Transverse colon (tissue), 4 donors: ENCODE data around the gene VAV2.

Source experiments
- POLR2A ChIP-seq: fragments of 450-650 bp; IDR thresholded peaks from one replicate; pipeline ENCODE4 v1.6.1; 2016; ENCODE audit warnings: antibody characterized with exemption, mild to moderate bottlenecking, moderate library complexity
- POLR2AphosphoS5 ChIP-seq, 3 donors: sonication (generic); formaldehyde crosslinking; IDR thresholded peaks; one replicate each; pipeline ENCODE4 v1.6.1; 2016; ENCODE audit warnings: antibody characterized with exemption in 3 of 3
- TF ChIP-seq, protein P1 (sequence below), 5 experiments: fragments of 200-600 bp in 3 of 5; fragments of 450-650 bp in 2 of 5; sonication (generic) in 3 of 5; IDR thresholded peaks; 1 replicate in 2 of 5; 2 replicates in 3 of 5; pipeline ENCODE4 v1.5.1; 2016 to 2017; ENCODE audit warnings: antibody characterized with exemption in 5 of 5, inconsistent platforms in 3 of 5, mild to moderate bottlenecking in 2 of 5, moderate library complexity in 1 of 5

DNA sequence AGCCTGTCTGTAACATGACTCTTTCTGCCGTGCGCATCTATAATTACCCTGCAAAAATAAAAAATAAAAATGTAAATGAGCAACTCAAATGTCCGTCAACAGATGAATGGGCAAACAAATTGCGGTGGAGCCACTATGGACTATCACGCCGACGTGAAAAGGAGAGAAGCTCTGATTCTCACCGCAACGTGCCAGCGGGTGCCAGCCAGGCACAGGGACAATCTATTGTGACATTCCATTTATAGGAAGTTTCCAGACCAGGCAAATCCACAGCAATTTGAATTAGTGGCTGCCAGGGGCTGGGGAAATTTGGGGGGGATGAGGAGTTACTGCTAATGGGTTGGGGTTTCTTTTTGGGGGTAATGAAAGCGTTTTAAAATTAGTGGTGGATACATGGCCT, 96.8 kb downstream of the VAV2 start:
- TF ChIP-seq, protein P1, sequence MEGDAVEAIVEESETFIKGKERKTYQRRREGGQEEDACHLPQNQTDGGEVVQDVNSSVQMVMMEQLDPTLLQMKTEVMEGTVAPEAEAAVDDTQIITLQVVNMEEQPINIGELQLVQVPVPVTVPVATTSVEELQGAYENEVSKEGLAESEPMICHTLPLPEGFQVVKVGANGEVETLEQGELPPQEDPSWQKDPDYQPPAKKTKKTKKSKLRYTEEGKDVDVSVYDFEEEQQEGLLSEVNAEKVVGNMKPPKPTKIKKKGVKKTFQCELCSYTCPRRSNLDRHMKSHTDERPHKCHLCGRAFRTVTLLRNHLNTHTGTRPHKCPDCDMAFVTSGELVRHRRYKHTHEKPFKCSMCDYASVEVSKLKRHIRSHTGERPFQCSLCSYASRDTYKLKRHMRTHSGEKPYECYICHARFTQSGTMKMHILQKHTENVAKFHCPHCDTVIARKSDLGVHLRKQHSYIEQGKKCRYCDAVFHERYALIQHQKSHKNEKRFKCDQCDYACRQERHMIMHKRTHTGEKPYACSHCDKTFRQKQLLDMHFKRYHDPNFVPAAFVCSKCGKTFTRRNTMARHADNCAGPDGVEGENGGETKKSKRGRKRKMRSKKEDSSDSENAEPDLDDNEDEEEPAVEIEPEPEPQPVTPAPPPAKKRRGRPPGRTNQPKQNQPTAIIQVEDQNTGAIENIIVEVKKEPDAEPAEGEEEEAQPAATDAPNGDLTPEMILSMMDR (IDR thresholded peaks at IDR 0.05) = no peak
- TF ChIP-seq POLR2A (no peak), POLR2AphosphoS5 (IDR thresholded peaks at IDR 0.05) (no peak)
